HG02610 (cell line): ENCODE measurements around the gene LHPP.

ENCODE experiments used
- ATAC-seq: cut with Tn5 transposase; IDR thresholded peaks from one replicate; pipeline ENCODE4 v1.9.1; 2021; ENCODE audit warnings: mild to moderate bottlenecking, moderate library complexity; ENCODE audit not compliant: unreplicated experiment

LHPP gene

GRCh38 chr10:124551097-124551496, 89.5 kb downstream of the LHPP start:
- ATAC-seq, result no peak

GRCh38 chr10:124551755-124552154, 90.1 kb downstream of the LHPP start:
- ATAC-seq, result no peak

GRCh38 chr10:124552691-124553276, 91.2 kb downstream of the LHPP start:
- no peak for ATAC-seq

GRCh38 chr10:124554085-124554858, 92.6 kb downstream of the LHPP start:
- no peak for ATAC-seq

- ATAC-seq, result no peak
These were observed 95.5 kb downstream of the LHPP start for GRCh38 chr10:124557167-124557566.

- ATAC-seq, result no peak
These were observed 96.2 kb downstream of the LHPP start for GRCh38 chr10:124557648-124558338.

DNA sequence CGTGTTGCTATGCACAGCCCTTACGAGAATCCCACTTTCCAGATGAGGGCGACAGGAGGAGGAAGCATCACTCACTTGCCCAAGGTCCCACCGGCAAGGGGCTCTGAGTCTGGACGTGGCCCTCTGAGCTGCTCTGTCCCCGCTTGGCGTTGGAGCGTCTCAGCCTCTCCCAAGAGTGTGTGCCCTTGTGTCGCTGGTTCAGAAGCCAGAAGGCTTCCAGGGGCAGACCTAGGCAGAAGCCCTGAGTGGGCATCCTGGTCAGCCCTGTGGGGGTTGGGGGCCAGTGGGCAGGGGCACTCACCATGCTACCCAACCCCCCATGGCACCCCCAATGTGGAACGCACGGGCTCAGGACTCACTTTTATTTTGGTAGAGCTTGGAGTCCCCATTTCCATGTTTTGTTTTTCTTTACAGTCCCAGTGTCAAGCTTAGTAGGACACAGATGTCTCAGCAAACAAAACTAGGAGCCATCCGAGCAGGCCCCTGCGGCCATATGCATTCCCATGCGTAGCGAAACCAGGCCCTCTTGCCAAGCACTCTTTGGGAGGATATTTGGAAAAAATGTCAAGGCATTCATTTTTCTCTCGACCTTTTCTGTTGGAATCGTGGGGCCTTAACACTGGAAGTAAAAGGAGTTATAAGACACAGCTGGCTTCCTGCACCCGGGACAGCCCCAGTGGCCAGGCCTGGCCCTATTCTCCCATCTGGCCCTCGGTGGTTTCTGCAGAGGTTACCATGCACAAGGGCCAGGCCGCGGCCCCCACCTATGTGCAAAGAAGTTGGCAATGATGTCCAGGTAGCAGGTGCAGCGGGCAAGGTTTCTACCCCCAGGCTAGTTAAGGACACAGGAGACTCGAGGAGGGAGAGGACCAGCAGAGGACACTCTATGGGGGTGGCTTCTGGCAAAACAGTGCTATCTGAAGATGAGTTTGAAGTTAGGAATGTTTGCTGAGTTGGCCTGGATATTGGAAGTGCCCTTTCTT, 97.0 kb downstream of the LHPP start:
- no peak for ATAC-seq

DNA sequence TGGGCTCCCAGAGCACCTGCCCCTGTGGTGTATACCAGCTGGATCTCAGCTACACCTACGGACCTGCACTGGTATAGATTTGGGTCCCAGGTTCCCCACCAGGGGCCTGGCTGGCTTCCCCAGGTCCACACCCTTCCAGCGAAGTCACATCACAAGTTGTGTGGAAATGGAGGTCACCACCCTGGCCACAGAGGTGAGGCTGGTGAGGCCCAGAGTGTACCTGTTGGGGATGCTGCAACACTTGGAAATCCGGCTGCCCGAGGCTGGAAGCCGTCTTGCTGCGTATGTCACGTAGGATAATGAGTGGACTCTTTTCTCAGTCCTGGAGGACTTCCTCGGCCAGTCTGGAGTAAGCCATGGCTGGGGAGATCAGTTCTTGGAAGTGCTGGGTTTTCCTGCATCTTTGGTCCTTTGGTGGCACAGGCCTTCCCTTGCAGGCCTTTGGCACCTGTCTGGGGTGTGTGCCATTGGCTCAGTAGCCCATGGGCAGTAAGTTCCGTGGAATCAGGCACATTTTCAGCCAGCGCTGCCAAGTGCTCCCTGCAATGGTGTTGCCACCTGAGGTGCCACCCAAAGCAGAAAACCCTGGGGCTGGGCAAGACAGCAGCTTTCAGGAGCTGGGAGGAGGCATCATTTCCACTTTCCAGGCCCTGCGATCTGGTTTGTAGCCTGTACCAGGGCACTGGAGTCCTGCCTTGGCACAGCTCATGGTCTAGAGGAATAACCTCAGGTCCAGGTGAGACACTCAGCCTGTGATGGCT, 97.9 kb downstream of the LHPP start:
- ATAC-seq, result no peak

GRCh38 chr10:124560377-124561105, 98.9 kb downstream of the LHPP start:
- no peak for ATAC-seq

DNA sequence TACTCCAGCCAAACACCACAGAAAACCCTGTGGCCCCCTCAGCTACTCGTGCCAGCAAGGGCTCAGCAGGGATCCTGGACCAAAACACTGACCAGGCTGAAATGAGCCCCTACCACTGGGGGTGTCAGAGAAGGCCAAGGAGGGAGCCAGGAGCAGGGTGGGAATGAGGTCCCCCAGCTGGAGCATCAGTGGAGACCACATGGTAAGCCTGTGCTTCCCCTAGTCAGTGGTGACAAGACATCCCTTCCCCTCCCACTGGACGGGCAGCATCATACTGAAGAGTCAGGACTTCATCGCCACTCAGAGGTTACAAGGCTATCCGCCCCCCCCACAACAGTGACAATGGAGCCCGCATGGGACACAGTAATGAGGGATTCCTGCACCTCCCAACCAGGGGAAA, 99.6 kb downstream of the LHPP start:
- ATAC-seq, result no peak

DNA sequence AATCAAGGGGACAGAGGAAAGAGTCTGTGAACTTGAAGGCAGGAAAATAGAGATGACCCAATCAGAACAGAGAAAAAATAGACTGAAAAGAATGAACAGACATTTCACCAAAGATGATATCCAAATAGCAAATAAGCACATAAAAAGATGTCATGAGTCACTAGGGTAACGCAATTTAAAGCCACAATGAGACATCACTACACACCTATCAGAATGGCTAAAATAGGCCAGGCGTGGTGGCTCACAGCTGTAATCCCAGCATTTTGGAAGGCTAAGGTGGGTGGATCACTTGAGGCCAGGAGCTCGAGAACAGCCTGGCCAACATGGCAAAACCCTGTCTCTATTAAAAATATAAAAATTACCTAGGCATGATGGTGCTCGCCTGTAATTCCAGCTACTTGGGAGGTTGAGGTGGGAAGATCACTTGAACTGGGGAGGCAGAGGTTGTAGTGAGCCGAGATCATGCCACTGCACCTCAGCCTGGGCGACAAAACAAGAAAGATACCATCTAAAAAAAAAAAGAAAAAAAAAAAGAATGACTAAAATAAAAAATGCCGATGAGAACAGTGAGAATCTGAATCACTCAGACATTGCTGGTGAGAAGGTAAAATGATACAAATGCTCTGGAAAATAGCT, 100.9 kb downstream of the LHPP start:
- no peak for ATAC-seq

DNA sequence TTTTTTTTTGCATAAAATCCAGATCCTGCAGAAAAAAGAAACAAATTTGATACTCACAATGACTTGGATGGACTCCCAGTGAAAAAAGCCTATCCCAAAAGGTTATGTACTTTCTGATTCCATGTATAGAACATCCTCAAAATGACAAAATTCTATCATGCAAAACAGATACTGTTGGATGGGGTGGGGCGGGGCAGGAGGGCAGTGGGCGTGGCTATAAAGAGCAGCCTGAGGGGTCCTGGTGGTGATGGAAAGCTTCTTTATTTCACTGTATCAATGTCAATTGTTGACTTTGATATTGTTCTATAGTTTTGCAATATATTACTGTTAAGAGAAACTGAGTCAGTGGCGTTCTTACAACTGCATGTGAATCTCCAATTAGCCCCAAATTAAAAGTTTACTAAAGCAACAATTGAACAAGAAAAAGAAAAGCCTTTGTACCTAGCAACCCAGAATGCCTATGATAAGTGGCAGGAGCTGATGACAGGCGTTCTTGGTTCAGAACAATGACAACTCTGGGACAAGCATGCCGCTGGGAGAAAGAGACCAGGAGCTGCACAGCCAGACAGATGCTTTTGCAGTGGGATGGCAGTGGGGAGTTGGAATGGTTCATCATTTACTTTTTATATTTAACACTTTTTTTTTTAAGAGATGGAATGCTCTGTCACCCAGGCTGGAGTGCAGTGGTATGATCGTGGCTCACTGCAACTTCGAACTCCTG, 101.9 kb downstream of the LHPP start:
- ATAC-seq, result no peak

DNA sequence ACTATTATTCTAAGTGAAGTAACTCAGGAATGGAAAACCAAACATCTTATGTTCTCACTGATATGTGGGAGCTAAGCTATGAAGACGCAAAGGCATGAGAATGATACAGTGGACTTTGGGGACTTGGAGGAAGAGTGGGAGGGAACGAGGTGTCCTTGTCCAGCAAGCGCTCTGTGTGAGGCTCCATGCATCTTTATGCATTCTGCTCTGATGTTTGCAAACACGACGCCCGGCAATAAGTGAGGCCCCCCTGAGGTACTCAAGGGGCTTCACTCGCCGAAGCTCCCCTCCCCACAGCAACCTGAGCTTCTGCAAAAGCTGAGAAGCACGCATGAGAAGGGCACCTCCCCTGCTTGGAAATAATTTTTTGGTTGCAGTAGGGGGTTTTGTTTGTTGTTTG, 103.3 kb downstream of the LHPP start:
- ATAC-seq, result no peak

- no peak for ATAC-seq
These were observed 104.1 kb downstream of the LHPP start for GRCh38 chr10:124565565-124566221.

GRCh38 chr10:124566222-124566888, 104.7 kb downstream of the LHPP start:
- no peak for ATAC-seq

- no peak for ATAC-seq
These were observed 105.6 kb downstream of the LHPP start for GRCh38 chr10:124566981-124567835.
